Fibroblast of lung (primary cell): ENCODE data around the gene SEMA5A.

Source experiments
- EZH2 ChIP-seq: IDR thresholded peaks from 2 replicates; pipeline ENCODE4 v1.5.1; 2012; ENCODE audit warnings: low read length, control low read depth, mild to moderate bottlenecking; ENCODE audit errors: missing control alignments
- TF ChIP-seq, protein P1 (sequence below), 2 donors: IDR thresholded peaks in 1 of 2; conservative IDR thresholded peaks in 1 of 2; 1 replicate in 1 of 2; 2 replicates in 1 of 2; pipeline ENCODE4 v1.5.1; 2011 to 2012; ENCODE audit warnings: low read length in 2 of 2, control low read depth in 1 of 2, inconsistent platforms in 1 of 2, low read depth in 1 of 2, mild to moderate bottlenecking in 1 of 2

GRCh38 chr5:9251379-9251980 lies 294.4 kb downstream of the SEMA5A start:
- TF ChIP-seq, protein P1, sequence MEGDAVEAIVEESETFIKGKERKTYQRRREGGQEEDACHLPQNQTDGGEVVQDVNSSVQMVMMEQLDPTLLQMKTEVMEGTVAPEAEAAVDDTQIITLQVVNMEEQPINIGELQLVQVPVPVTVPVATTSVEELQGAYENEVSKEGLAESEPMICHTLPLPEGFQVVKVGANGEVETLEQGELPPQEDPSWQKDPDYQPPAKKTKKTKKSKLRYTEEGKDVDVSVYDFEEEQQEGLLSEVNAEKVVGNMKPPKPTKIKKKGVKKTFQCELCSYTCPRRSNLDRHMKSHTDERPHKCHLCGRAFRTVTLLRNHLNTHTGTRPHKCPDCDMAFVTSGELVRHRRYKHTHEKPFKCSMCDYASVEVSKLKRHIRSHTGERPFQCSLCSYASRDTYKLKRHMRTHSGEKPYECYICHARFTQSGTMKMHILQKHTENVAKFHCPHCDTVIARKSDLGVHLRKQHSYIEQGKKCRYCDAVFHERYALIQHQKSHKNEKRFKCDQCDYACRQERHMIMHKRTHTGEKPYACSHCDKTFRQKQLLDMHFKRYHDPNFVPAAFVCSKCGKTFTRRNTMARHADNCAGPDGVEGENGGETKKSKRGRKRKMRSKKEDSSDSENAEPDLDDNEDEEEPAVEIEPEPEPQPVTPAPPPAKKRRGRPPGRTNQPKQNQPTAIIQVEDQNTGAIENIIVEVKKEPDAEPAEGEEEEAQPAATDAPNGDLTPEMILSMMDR (conservative IDR thresholded peaks at IDR 0.05 in 1 of 2, IDR thresholded peaks at IDR 0.05 in 1 of 2; ENCODE audit: low read depth in 1 of 2, low read length in 2 of 2) = no peak
- no peak for TF ChIP-seq EZH2
